Mucosa of stomach (tissue), 1 donor: Measurements from ENCODE around the gene PFKFB3.

Experiments
- H3K27me3 ChIP-seq: one replicate; pipeline ENCODE4 v1.7.0; 2013; ENCODE audit warnings: mild to moderate bottlenecking, low read length; ENCODE audit not compliant: control insufficient read depth, insufficient read depth
- H3K36me3 ChIP-seq: one replicate; pipeline ENCODE4 v1.7.0; 2013; ENCODE audit warnings: low read length; ENCODE audit not compliant: control insufficient read depth, insufficient read depth
- H3K4me1 ChIP-seq: one replicate; pipeline ENCODE4 v1.7.0; 2013; ENCODE audit warnings: mild to moderate bottlenecking, low read length; ENCODE audit not compliant: control insufficient read depth, insufficient read depth
- H3K4me3 ChIP-seq: one replicate; pipeline ENCODE4 v1.7.0; 2013; ENCODE audit warnings: low read length
- H3K9ac ChIP-seq: one replicate; pipeline ENCODE4 v1.7.0; 2013; ENCODE audit warnings: mild to moderate bottlenecking, low read length, moderate library complexity
- H3K9me3 ChIP-seq: one replicate; pipeline ENCODE4 v1.7.0; 2013; ENCODE audit warnings: mild to moderate bottlenecking, low read length, moderate library complexity; ENCODE audit not compliant: control insufficient read depth
- donor health status: Pancreatic carcinoma.

PFKFB3 gene

DNA sequence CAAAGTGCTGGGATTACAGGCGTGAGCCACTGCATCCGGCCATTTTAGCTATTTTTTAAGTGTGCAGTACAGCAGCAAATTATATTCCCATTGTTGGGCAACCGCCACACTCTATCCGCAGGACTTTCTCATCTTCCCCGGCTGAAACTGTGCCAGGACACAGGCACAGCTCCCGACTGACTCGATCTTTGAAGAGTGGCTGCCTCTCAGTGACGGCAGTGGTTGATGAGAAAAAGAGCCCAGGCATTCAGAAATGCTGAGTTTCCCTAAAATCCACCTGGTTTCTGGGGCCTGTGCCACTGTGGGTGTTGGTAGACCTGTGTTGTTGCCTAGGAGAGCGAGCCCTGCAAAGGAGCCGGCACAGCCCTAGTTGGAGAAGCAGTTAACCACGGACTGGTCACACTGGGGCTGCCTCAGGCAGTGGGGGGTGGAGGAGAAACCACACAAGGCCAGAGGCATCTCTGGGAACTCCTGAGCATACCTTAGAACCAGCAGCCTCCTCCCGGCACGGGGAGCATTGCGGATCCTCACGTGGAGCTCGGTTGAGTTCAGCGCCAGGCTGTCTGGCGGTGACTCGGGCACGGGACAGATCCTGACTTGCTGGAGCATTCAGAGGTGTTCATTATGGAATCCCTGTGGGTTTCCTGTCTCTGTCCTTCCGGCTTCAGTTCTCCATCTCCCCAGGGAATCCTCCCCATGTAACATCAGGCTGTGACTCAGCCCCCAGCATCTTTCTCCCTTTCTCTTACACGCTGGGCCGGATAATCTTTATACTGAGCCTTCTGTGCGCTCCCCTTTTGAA, 16.2 kb downstream of the PFKFB3 start:
- Histone ChIP-seq H3K27me3 (no peaks in the 10 kb centered on the region), H3K4me1 (no peaks in the 10 kb centered on the region), H3K4me3 (no peak overlapping the region), H3K36me3 (peaks cover 15% of the 10 kb centered on the region), H3K9ac (no peak overlapping the region), H3K9me3 (no peaks in the 10 kb centered on the region)

DNA sequence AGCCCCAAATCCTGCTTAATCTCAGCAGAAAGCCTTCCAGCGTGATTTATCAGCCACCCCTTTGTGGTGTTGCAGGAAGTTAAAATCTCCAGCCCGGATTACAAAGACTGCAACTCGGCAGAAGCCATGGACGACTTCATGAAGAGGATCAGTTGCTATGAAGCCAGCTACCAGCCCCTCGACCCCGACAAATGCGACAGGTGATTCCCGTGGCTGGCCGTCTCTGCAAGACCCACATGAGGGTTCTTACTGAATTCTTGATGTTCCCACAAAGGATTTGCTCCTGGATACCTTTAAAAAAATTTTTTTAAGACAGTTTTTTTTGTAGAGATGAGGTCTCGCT, 16.7 kb downstream of the PFKFB3 start:
- H3K9ac ChIP-seq = no peak overlapping the region
- H3K36me3 ChIP-seq = peaks cover 12% of the 10 kb centered on the region
- H3K4me1 ChIP-seq = no peaks in the 10 kb centered on the region
- H3K27me3 ChIP-seq = no peaks in the 10 kb centered on the region
- H3K4me3 ChIP-seq = no peak overlapping the region
- H3K9me3 ChIP-seq = no peaks in the 10 kb centered on the region

DNA sequence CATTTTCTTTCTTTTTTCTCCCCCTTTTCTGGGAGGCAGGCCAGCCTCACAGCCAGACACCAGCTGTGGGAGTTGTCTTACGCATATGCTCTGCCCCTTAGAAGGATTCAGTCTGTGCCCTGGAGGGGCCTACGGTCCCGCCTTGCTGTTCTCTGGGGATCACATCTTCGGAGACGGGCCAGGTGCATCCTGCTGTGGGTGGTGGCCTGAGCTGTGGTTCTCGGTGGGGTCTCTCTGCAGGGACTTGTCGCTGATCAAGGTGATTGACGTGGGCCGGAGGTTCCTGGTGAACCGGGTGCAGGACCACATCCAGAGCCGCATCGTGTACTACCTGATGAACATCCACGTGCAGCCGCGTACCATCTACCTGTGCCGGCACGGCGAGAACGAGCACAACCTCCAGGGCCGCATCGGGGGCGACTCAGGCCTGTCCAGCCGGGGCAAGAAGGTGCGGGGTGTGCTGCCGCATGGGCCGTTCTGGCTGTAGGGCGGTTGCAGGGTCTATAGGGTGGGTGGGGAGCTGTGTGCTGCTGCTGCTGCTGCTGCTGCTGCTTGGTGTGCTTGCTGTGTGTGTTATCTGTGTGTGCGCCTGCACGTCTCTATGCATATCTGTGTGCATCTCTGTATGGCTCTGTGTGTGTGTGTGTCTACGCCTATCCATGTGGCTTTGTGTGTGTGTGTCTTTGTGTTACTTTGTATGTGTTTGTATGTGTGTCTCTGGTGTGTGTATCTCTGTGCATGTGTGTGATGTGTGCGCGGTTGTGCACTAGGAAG, 17.9 kb downstream of the PFKFB3 start:
- Histone ChIP-seq H3K9ac (no peak overlapping the region), H3K9me3 (no peaks in the 10 kb centered on the region), H3K4me3 (no peak overlapping the region), H3K4me1 (no peaks in the 10 kb centered on the region), H3K36me3 (peaks cover 12% of the 10 kb centered on the region), H3K27me3 (no peaks in the 10 kb centered on the region)

DNA sequence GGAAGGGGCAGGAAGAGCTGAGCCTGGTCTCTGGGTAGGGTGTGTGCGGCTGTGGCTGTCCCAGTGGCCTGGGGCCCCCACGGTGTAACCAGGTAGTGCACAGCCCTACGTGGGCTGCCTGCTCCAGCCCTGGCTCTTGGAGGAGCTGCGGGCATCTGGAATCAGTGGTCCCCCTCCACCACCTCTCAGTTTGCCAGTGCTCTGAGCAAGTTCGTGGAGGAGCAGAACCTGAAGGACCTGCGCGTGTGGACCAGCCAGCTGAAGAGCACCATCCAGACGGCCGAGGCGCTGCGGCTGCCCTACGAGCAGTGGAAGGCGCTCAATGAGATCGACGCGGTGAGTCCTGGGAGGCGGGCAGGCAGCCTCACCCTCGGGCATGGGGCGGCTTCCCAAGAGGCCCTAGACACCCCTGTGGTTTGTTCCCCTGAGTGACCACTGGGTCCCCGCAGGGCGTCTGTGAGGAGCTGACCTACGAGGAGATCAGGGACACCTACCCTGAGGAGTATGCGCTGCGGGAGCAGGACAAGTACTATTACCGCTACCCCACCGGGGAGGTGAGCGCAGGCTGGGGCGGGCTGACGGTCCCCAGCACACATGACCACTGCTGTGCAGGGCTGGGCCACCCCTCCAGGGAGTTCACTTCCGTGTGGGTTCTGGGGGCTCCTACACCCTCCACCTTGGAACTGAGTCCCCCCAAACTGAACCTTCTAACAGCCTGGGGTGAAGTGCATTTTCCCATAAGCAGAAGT, 18.6 kb downstream of the PFKFB3 start:
- no peaks in the 10 kb centered on the region for H3K27me3 ChIP-seq
- no peaks in the 10 kb centered on the region for H3K4me1 ChIP-seq
- H3K9me3 ChIP-seq = no peaks in the 10 kb centered on the region
- no peak overlapping the region for H3K4me3 ChIP-seq
- no peak overlapping the region for H3K9ac ChIP-seq
- H3K36me3 ChIP-seq = peaks cover 12% of the 10 kb centered on the region

DNA sequence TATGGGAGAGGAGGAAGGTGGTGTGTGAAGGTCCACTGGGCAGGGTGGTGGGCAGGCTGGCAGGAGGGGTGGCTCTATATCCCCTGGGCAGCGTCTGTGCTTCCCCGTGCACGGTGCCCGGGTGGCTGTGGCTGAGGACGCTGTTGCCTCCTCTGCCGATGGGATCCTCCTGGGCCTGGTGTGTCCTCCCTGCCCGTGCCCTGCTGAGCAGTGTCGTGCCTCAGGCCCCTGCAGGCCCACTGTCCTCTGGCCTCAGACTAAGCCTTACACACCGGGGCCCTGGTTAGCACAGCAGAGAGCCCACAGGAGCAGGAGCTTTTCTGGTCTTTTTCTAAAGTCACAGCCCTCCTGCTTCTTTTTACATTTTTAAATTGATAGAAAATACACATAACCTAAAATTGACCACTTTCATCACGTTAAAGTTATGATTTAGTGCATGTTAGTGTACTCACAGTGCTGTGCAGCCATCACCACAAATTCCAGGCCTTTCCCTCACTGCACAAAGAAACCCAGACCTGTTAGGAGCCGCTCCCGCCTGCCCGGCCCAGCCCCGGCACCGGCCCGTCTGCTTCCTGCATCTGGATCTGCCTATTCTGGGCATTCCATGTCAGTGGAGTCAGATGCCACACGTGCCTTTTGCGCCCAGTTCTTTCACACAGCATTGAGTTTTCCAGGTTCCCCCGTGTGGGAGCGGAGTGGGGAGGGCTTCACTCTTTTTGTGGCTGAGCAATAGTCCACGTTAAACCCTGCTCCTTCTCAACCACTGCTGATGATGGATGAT, 19.4 kb downstream of the PFKFB3 start:
- Histone ChIP-seq H3K9ac (no peak overlapping the region), H3K9me3 (no peaks in the 10 kb centered on the region), H3K4me1 (no peaks in the 10 kb centered on the region), H3K27me3 (no peaks in the 10 kb centered on the region), H3K4me3 (no peak overlapping the region), H3K36me3 (peaks cover 7% of the 10 kb centered on the region)

DNA sequence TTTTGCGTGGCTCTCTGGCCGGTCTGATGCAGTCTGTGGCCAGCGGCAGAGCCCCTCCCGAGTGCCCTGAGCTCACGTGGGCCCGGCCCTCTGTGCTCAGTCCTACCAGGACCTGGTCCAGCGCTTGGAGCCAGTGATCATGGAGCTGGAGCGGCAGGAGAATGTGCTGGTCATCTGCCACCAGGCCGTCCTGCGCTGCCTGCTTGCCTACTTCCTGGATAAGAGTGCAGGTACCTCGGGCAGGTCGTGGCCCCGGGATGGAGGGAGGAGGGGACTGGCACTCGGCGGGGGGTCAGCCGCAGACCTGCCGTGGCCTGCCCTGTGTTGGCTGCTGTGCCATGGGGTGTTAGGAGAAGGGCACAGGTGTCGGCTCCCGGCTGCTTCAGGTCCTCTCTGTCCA, 20.0 kb downstream of the PFKFB3 start:
- peaks cover 7% of the 10 kb centered on the region for H3K36me3 ChIP-seq
- H3K9ac ChIP-seq = no peak overlapping the region
- no peaks in the 10 kb centered on the region for H3K27me3 ChIP-seq
- no peaks in the 10 kb centered on the region for H3K4me1 ChIP-seq
- H3K9me3 ChIP-seq = no peaks in the 10 kb centered on the region
- H3K4me3 ChIP-seq = no peak overlapping the region

DNA sequence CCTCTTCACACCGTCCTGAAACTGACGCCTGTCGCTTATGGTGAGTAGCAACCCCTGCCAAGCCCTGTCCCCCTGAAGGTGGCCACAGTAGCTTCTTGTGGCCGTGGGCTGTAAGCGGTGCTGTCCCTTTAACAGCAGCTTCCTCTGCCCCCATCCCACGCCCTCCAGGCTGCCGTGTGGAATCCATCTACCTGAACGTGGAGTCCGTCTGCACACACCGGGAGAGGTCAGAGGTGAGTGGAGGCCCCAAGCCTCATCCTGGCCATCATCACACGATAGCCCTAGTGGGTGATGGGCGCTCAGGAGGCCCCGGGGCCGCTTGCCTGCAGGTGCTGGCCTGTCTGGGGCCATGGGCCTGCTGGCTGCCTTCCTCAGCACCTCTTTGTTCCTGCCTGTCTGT, 21.2 kb downstream of the PFKFB3 start:
- H3K36me3 ChIP-seq = peaks cover 7% of the 10 kb centered on the region
- no peak overlapping the region for H3K4me3 ChIP-seq
- no peak overlapping the region for H3K9ac ChIP-seq
- no peaks in the 10 kb centered on the region for H3K27me3 ChIP-seq
- no peaks in the 10 kb centered on the region for H3K4me1 ChIP-seq
- no peaks in the 10 kb centered on the region for H3K9me3 ChIP-seq

DNA sequence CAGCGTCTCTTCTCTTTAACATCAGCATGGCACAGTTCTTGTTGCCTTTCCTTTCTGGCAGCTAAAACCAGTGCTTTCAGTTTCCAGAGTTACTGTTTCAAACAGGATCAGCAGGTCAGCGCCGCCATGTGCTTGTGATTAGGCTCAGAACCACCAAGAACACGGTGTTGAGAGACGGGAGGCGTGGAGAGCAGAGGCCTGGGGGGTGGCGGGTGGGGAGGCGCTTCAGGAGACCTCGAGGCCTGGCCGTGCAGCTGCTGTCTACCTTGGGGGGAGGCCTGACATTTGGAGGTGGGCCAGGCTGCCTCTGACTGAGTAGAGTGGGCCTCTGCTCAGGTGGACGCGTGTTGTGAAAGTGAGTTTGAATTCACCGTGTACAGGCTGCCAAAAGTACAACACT, 22.0 kb downstream of the PFKFB3 start:
- Histone ChIP-seq H3K36me3 (peaks cover 7% of the 10 kb centered on the region), H3K4me1 (no peaks in the 10 kb centered on the region), H3K9ac (no peak overlapping the region)

DNA sequence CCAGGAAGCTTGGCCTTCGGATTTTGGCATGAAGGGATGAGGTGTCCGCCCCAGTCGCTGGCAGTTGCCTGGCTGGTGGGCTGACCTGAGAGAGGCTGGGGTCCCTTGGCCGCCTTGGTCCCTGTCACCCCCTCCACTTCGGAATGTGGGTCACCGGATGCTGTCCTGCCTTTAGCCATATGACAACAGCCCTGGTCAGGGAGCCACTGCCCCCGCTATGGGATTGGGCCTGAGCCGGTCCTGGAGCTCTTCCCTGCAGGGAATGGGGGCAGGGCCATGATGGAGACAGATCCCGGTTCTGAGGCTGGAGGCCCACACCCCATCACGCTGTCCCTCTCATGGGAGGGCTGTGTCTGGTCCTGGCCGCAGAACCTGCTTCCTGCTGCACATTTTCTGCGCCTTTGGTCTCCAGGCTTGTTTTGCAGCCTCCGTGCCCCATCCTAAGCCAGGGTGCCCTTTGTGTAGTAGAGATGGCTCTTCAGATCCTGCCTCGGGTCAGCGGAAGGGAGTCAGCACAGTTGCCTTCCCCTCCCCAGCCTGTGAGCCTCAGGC, 22.6 kb downstream of the PFKFB3 start:
- Histone ChIP-seq H3K9me3 (no peaks in the 10 kb centered on the region), H3K4me3 (no peak overlapping the region), H3K36me3 (peaks cover 7% of the 10 kb centered on the region), H3K27me3 (no peaks in the 10 kb centered on the region), H3K4me1 (no peaks in the 10 kb centered on the region), H3K9ac (no peak overlapping the region)

More for the DNA sequence above, 22.0 kb downstream of the PFKFB3 start:
- Histone ChIP-seq H3K27me3 (no peaks in the 10 kb centered on the region), H3K9me3 (no peaks in the 10 kb centered on the region), H3K4me3 (no peak overlapping the region)

DNA sequence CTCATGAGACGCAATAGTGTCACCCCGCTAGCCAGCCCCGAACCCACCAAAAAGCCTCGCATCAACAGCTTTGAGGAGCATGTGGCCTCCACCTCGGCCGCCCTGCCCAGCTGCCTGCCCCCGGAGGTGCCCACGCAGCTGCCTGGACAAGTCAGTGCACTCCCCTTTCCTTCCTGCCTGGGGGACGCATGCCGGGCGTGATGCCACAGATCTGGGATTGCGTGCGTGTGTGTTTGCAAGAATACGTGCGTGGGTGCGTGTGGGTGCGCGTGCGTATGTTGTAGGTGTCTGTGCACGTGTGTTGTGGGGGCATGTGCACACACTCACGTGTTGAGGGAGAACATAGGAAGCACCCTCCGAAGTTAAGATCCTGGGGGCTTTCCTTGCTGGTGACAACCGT, 23.5 kb downstream of the PFKFB3 start:
- Histone ChIP-seq H3K9ac (no peak overlapping the region), H3K9me3 (no peaks in the 10 kb centered on the region), H3K4me1 (no peaks in the 10 kb centered on the region), H3K36me3 (peaks cover 1% of the 10 kb centered on the region), H3K4me3 (no peak overlapping the region), H3K27me3 (no peaks in the 10 kb centered on the region)

DNA sequence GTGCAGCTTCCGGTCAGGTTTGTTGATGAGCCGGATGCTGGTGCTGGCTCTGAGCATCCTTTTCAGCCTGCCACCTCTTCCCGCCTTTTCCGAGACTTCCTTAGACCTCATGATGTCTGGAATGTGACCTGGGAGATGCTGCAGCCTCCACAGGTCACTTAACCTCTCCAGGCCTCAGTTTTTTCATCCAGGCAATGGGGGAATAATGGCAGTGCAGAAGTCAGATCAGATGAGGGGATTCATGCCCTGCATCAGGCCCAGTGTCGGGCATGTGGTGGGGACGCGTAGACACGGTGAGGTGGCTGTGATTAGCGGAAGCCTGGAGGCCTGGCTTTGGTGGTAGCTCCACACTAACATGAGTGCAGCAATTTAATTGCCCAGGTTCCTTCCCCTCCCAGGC, 24.6 kb downstream of the PFKFB3 start:
- H3K4me3 ChIP-seq = no peak overlapping the region
- H3K27me3 ChIP-seq = no peaks in the 10 kb centered on the region
- H3K36me3 ChIP-seq = no peaks in the 10 kb centered on the region
- no peaks in the 10 kb centered on the region for H3K4me1 ChIP-seq
- no peak overlapping the region for H3K9ac ChIP-seq
- no peaks in the 10 kb centered on the region for H3K9me3 ChIP-seq
